ENCODE measurements around the gene R3HDM4. TPM values are rescaled to one million over a fixed set of nuclear protein-coding genes. Genes with fewer than 3 reads are reported as not detected.

Gene R3HDM4
- total and polyA plus RNA-seq, 10 of the 15 experiments (the other 5 are each of a cell fraction or from before 2014, with no cell fraction given), result 1.3 to 65.8 (median 27.7) TPM

- TF ChIP-seq IRF4 (IDR thresholded peaks at IDR 0.05; ENCODE audit: low read depth, low read length), result no peak
- no peak for TF ChIP-seq E4F1 (IDR thresholded peaks at IDR 0.05; ENCODE audit: borderline replicate concordance, partially characterized antibody)
- 0 out of 2 replicates have a peak, but pooled peaks have one; percentile 4 for TF ChIP-seq ZNF24 (IDR thresholded peaks at IDR 0.05)
- 0 out of 2 replicates have a peak, but pooled peaks have one; percentile 42 for TF ChIP-seq TCF3 (IDR thresholded peaks at IDR 0.05; ENCODE audit: borderline replicate concordance, insufficient read depth, low read depth, low read length)
- TF ChIP-seq NR2C1 (IDR thresholded peaks at IDR 0.05), result no peak
- TF ChIP-seq RELB (IDR thresholded peaks at IDR 0.05; ENCODE audit: low read depth), result peak; percentile 58
- 0 out of 2 replicates have a peak, but pooled peaks have one; percentile 63 for TF ChIP-seq HDGF (IDR thresholded peaks at IDR 0.05)
- TF ChIP-seq BMI1 (IDR thresholded peaks at IDR 0.05; ENCODE audit: borderline replicate concordance), result no peak
- TF ChIP-seq BCL3 (IDR thresholded peaks at IDR 0.05; ENCODE audit: borderline replicate concordance, insufficient read depth, low read depth, low read length, poor library complexity, severe bottlenecking), result no peak
- no peak for TF ChIP-seq ZNF217 (IDR thresholded peaks at IDR 0.05)
- no peak for TF ChIP-seq BCLAF1 (IDR thresholded peaks at IDR 0.05)
- 0 out of 2 replicates have a peak, but pooled peaks have one; percentile 31 for TF ChIP-seq POLR2AphosphoS5 (IDR thresholded peaks at IDR 0.05; ENCODE audit: low read length)
- no peak for TF ChIP-seq SMC3 (IDR thresholded peaks at IDR 0.05; ENCODE audit: borderline replicate concordance, low read length)
- TF ChIP-seq CBX5 (IDR thresholded peaks at IDR 0.05; ENCODE audit: low read depth), result 0 out of 2 replicates have a peak, but pooled peaks have one; percentile 7
Observed at GRCh38 chr19:950352-951066, 37.5 kb upstream of the R3HDM4 start (continued).

Data from GM12878 (cell line).